Right kidney (tissue), 1 donor: ENCODE results near the gene LAMC1.
"Not testable (repeated sequence)": the region's sequence is repeated elsewhere in the genome, so short reads cannot be mapped to it uniquely, and the experiment has no call there.

Source experiments
- DNase-seq: peaks from one replicate; pipeline ENCODE4 v3.0.0-alpha.2; 2016

The LAMC1 gene

GRCh38 chr1:183040547-183040971 lies 17.3 kb downstream of the LAMC1 start:
- DNase-seq: no peak

- no peak for DNase-seq
Measured at GRCh38 chr1:183043254-183043653, 20.0 kb downstream of the LAMC1 start.

DNA sequence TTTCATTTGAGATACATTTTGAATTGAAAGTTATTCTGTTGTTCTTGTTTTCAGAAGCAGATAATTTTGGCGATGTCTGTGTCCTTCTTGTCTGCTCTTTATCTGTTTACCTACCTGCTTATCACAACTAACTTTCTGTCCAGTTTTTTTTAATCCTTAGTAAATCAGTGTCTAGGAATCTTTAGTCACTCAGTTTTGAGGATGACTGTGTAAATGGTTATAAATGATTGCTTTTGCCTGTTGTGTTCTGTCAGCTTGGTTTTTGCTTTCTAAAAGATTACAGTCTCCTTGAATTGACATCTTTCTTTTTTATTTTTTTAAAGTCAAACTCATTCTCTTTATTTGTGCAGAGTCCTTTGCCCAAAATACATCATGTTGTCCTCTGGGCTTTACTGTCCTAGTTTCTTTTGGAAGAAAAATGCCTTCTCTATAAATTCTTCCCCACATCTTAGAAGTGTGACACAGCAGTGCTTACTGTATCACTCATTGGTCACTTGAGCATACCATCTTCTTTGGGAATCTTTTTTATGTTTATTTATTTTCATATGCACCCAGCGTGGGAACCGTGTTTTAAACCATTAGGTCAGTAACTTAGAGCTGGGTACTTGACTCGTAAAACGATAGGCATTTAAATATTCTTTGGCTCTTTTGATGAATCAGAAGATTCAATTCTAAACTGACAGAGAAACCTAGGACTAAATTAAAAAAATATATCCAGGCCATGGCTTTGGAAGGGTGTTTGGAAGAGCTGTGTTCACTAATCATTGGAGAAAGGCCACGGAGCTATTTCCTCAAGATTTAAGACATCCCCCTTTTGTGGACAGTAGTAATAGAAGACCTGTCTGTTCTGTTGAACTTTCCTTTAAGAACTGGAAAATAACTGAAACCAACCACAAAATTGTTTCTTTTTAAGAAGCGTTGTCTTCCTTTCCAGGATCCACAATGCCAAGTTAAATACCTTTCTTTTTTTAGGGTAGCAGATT lies 20.9 kb downstream of the LAMC1 start:
- no peak for DNase-seq

DNA sequence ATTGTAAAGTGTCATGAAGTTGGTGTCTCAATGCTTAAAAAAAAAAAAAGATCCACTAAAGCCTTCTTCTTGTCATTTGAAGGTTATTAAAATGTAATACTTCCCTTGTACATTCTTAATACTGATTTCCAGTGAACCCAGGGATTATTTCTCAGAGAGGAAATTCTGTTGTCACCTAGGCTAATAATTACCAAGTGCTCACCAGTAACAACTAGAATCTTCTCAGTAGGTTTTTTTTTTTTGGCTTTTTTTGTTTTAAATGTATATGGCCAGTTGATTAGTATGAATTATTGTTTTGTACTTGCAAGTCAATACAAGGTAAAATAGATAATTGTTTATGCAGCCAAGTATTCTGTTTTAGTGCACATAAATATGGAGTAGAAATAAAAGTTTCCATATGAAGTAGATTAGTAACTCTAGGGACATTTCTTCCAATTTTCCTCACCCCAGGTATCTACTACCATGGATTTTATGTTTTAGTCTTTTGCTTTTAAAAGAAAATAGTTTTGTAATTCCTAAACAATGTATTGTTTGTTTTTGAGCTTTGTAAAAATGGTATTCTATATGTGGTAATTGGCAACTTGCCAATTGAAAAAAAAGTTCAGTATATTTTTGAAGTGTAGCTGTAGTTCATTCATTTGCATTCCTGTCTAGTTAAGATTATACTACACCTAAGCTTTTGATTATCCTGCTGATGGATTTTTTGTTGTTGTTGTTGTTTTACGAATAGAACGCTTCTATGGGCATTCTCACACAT lies 21.9 kb downstream of the LAMC1 start:
- no peak for DNase-seq

- no peak for DNase-seq
Measured at GRCh38 chr1:183048087-183049085, 25.2 kb downstream of the LAMC1 start.

DNA sequence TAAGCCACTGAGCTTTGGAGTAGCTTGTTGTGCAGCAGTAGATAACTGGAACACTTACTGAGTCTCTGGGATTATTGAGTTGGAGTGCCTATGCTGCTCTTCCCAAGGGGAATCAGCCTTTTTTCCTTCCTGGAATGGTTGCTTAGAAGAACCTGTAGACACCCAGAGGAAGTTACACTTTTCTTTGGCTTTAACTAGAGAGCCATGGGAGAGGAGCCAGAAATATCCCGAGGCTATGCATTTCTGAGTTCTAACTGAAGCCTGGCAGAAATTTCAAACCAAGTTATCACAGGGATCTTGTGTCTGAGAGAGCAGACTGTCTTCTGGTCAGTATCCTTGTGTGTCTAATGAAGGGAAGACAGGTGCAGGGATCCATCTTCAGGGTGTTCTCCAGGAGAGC lies 28.3 kb downstream of the LAMC1 start:
- no peak for DNase-seq

GRCh38 chr1:183052861-183053260 lies 29.6 kb downstream of the LAMC1 start:
- DNase-seq: no peak

DNA sequence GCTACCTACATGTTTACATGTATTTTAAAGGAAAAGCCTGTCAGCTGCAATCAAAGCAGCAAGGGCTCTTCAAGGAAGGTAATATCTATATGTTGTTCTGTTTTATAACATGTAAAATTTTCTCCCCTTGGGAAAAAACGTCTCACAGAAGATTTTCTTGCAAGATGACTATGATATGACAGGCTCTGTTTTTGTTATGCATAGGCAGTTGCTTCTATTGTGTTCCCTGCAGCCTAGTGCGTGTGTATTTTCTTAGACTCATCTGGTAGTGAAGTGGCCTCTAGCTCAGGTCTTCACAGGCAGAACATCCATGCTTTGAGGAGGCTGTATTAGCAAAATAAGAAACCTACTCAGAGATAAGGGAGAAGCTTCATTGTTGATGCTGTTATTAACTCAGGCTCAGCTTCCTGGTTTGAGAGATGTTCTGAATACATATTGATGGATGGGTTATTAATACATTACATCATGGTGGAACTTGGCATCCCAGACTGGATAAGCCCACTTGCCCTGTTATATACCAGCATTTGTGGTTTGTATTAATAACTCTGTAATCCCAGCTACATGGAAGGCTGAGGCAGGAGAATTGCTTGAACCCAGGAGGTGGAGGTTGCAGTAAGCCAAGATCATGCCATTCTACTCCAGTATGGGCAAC lies 35.8 kb downstream of the LAMC1 start:
- no peak for DNase-seq

- no peak for DNase-seq
Measured at GRCh38 chr1:183061194-183061593, 38.0 kb downstream of the LAMC1 start.

DNA sequence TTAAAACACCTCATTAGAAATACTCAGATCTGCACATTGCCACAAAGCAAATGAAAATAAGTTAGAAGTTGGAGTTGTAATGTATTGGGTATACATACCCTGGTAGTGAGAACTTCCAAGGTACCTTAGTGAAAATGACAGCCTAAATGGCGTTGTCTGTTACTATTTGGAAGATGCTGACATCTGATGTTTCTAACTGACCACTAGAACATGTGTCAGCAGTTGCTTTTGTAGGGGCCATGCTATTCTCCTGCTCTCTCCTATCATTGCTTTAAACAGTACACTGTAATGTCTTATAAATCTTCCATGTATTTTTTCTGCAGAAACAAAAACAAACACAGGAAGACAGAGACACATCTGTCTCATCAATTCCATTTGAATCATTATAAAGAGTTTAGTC lies 40.1 kb downstream of the LAMC1 start:
- no peak for DNase-seq

DNA sequence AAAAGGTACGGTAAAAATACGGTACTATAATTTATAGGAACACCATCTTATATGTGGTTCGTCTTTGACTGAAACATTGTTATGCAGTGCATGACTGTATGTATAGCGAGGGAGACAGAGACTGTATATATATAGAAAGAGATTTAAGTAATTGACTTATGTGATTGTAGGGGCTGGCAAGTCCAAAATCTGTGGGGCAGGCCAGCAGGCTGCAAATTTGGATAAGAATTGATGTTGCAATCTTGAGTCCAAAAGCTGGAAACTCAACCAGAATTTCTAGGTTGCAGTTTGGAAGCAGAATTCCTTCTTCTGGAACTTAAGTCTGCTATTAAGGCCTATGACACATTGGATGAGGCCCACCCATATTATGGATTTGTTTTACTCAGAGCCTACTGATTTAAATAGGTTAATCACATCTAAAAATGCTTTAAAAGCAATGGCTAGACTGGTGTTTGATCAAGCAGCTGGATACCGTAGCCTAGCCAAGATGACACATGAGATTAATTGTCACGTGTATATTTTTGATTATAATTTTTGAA lies 42.0 kb downstream of the LAMC1 start:
- no peak for DNase-seq

- DNase-seq: not testable (repeated sequence)
Measured at GRCh38 chr1:183066432-183066831, 43.2 kb downstream of the LAMC1 start.

DNA sequence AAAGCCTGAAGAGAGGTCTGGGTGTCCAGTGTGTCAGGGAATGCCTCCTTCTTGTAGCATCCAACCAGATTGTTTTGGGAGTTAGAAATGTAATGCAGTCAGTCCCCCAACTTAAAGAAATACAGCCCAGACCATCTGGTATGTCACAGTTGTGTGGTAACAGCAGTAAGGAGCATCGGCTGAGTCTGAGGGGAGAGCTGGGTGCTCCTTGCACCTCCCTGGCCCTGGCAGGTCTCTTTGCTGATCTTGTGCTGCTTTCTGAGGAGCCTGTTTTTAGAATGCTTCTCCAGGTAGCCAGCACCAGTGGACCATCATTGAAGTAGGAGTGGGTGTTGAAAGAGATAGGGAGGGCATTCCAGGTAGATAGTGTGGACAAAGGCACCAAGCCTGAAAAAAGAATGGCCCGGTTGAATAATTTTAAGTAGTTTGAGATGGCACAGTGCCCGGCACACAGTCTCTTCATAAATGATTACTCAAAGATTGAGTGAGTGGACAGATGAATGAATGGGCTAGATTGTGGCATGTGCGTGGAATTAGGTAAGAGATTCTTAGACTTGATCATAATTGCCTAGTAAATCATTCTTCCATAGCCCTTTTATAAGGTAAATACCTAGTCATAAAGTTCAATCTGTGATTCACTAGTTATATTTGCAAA lies 46.5 kb downstream of the LAMC1 start:
- no peak for DNase-seq

DNA sequence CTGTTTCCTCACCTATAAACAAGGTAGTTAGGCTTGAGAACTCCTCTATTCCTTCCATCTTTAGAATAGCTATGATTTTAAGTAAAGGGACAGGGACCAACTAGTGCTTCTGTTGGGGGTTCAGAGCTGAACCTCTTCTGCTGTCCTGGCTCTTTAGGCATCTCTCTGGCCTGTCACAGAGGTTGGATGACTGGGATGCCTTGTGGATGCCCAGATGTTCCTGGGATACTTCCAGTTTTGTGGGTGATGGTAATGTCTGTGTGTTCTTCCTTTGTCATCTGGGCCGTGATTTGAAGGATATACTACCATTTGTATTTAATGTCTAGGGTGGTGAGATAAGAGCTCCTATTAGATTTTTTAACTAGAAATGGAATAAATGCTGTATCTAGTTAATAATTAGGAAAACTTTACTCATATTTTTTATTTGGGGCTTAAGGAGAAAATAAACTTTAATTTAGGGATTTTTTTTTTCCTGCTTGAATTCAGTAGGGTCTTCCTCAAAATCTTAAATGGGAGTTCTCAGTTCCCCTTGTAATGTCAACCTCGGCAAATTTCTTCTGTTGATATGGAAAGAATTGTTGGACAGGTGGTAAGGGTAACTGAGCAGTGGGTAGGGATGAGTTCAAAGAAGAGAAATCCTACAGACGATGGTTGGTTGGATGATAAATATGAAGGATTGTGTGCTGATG lies 47.2 kb downstream of the LAMC1 start:
- no peak for DNase-seq

GRCh38 chr1:183070923-183071618 lies 47.9 kb downstream of the LAMC1 start:
- no peak for DNase-seq

DNA sequence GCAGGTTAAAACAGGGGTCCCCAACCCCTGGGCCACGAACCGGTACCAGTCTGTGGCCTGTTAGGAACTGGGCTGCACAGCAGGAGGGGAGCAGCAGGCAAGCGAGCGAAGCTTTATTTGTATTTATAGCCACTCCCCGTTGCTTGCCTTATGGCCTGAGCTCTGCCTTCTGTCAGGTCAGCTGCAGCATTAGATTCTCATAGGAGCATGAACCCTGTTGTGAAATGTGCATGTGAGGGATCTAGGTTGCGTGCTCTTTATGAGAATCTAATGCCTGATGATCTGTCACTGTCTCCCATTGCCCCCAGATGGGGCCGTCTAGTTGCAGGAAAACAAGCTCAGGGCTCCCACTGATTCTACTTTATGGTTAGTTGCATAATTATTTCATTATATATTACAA lies 49.4 kb downstream of the LAMC1 start:
- not testable (repeated sequence) for DNase-seq

GRCh38 chr1:183073320-183073719 lies 50.1 kb downstream of the LAMC1 start:
- no peak for DNase-seq

- no peak for DNase-seq
Measured at GRCh38 chr1:183074215-183074614, 51.0 kb downstream of the LAMC1 start.

GRCh38 chr1:183075861-183076260 lies 52.6 kb downstream of the LAMC1 start:
- DNase-seq: no peak
